Osteocyte (in vitro differentiated cells): ENCODE results near the gene IGFN1. TPM values are rescaled to one million over a fixed set of nuclear protein-coding genes. Genes with fewer than 3 reads are reported as not detected.

ENCODE experiments used
- DNase-seq: peaks from one replicate; pipeline ENCODE4 v3.0.0; 2021; ENCODE audit warnings: mixed read lengths; ENCODE audit not compliant: unreplicated experiment; ENCODE audit errors: extremely low spot score
- H3K27ac Mint-ChIP-seq: one replicate; pipeline ENCODE4 v1.8.0; 2021; ENCODE audit warnings: mild to moderate bottlenecking, mixed read lengths; ENCODE audit not compliant: unreplicated experiment
- H3K27me3 Mint-ChIP-seq: one replicate; pipeline ENCODE4 v1.8.0; 2021; ENCODE audit warnings: mixed read lengths; ENCODE audit not compliant: unreplicated experiment
- H3K36me3 Mint-ChIP-seq: one replicate; pipeline ENCODE4 v1.8.0; 2021; ENCODE audit warnings: mixed read lengths; ENCODE audit not compliant: unreplicated experiment
- H3K4me1 Mint-ChIP-seq: one replicate; pipeline ENCODE4 v1.8.0; 2021; ENCODE audit warnings: mixed read lengths; ENCODE audit not compliant: unreplicated experiment
- H3K4me3 Mint-ChIP-seq: one replicate; pipeline ENCODE4 v1.8.0; 2021; ENCODE audit warnings: mild to moderate bottlenecking, moderate library complexity, mixed read lengths; ENCODE audit not compliant: unreplicated experiment
- H3K9me3 Mint-ChIP-seq: one replicate; pipeline ENCODE4 v1.8.0; 2021; ENCODE audit warnings: mixed read lengths; ENCODE audit not compliant: unreplicated experiment
- CTCF ChIP-seq: fragments of 200-600 bp; sonication (generic); IDR thresholded peaks from 2 replicates; pipeline ENCODE4 v1.5.0; 2021; ENCODE audit warnings: antibody characterized with exemption, mild to moderate bottlenecking, moderate library complexity
- total RNA-seq: library from RNA; stranded (reverse); gene quantifications from 2 replicates; pipeline ENCODE4 v1.2.1, GENCODE V29; 2021

Gene IGFN1
- total RNA-seq, 1 donor from 2014 or later, result 3.8 TPM

- Mint-ChIP-seq H3K27me3 (peaks cover 11% of the 10 kb centered on the region), H3K9me3 (no peaks in the 10 kb centered on the region), H3K4me3 (no peak overlapping the region), H3K4me1 (no peaks in the 10 kb centered on the region), H3K27ac (no peak overlapping the region), H3K36me3 (no peaks in the 10 kb centered on the region)
- no peak for TF ChIP-seq CTCF
- no peak for DNase-seq
Measured at GRCh38 chr1:201219481-201220387, 29.1 kb downstream of the IGFN1 start.

- Mint-ChIP-seq H3K4me3 (no peak overlapping the region), H3K4me1 (no peaks in the 10 kb centered on the region), H3K27ac (no peak overlapping the region), H3K9me3 (no peaks in the 10 kb centered on the region), H3K36me3 (no peaks in the 10 kb centered on the region), H3K27me3 (peaks cover 15% of the 10 kb centered on the region)
- no peak for TF ChIP-seq CTCF
- DNase-seq, result no peak
Measured at GRCh38 chr1:201220388-201220715, 29.7 kb downstream of the IGFN1 start.

GRCh38 chr1:201221201-201221846, 30.7 kb downstream of the IGFN1 start:
- Mint-ChIP-seq H3K9me3 (no peaks in the 10 kb centered on the region), H3K27me3 (peaks cover 20% of the 10 kb centered on the region), H3K27ac (no peak overlapping the region), H3K4me3 (no peak overlapping the region), H3K36me3 (no peaks in the 10 kb centered on the region), H3K4me1 (no peaks in the 10 kb centered on the region)
- DNase-seq, result peak; percentile 82
- TF ChIP-seq CTCF, result no peak

GRCh38 chr1:201222125-201222524, 31.5 kb downstream of the IGFN1 start:
- no peak for TF ChIP-seq CTCF
- no peaks in the 10 kb centered on the region for H3K36me3 Mint-ChIP-seq
- no peaks in the 10 kb centered on the region for H3K4me1 Mint-ChIP-seq
- H3K4me3 Mint-ChIP-seq, result no peak overlapping the region
- peak; percentile 49 for DNase-seq
- H3K27me3 Mint-ChIP-seq, result peaks cover 20% of the 10 kb centered on the region
- H3K27ac Mint-ChIP-seq, result no peak overlapping the region
- H3K9me3 Mint-ChIP-seq, result no peaks in the 10 kb centered on the region
